GM18907 (cell line): ENCODE results near the gene NTRK3.

Experiments
- ATAC-seq: cut with Tn5 transposase; IDR thresholded peaks from one replicate; pipeline ENCODE4 v1.9.1; 2021; ENCODE audit warnings: mild to moderate bottlenecking, moderate library complexity; ENCODE audit not compliant: unreplicated experiment

NTRK3 gene

DNA sequence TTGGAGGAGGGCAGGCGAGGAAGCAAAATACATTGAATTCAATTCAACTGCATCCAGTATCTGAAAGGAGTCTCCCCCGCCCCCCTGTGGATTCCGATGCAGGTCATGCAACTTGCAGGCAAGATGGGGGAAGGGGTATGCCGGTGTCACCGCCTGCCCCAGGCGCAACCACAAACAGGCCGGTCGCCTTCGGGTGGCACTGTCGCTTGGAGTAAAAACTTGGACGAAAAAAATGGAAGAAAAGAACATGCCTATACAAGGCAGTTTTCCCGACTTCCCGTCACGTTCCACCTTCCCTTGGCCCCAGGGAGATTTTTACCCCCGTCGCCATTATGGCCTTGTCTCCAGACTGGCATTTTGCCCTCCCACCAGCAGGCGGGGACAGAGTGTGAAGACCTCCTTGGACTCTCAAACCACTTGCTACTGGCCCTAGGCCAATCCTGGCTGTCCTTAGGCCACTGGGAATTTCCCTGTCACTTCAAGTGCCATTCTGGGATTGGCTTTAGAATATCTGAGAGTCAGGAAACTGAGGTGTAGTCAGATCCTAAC lies 1.6 kb upstream of the NTRK3 start:
- ATAC-seq, result no peak

DNA sequence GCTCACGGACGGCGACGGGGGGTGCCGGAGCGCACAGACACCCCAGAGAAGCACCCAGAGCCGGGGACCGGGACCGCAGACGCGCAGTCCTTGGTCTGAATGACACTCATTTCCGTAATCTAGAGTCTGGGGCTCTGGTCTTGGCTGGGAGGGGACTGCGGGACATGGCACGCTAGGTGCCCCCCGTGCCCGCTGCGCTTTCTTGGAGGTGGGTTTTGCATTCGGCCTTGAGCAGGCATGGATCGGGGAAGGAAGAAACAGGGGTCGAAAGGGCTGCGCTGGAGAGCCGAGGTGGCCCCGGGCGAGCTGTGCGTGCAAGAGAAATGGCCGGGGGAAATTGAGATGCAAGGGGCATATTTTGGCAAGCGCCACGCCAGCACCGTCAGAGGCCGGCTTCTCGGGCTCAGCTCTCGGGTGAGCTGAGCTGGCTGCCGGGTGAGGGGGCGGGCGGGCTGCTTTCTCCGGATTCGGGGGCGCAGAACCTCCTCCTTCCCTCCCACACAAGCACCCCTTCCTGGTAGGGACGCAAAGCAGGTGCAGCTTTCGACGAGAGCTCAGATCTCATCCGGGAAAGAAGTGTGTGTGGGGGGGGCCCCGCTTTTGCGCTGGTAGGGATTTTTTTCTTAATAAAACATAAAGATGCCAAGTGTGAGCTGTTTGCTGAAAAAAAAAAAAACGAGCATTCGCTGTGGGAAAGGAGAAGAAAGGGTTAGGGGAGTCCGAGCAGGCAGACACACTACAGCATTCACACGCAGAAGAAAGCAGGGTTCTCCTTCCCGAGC lies 963 bp upstream of the NTRK3 start:
- ATAC-seq, result no peak

- no peak for ATAC-seq
These were observed 858 bp downstream of the NTRK3 start for GRCh38 chr15:88255484-88256278.

- no peak for ATAC-seq
These were observed 1.5 kb downstream of the NTRK3 start for GRCh38 chr15:88255087-88255483.

- ATAC-seq, result no peak
These were observed 4.1 kb downstream of the NTRK3 start for GRCh38 chr15:88252441-88252840.

DNA sequence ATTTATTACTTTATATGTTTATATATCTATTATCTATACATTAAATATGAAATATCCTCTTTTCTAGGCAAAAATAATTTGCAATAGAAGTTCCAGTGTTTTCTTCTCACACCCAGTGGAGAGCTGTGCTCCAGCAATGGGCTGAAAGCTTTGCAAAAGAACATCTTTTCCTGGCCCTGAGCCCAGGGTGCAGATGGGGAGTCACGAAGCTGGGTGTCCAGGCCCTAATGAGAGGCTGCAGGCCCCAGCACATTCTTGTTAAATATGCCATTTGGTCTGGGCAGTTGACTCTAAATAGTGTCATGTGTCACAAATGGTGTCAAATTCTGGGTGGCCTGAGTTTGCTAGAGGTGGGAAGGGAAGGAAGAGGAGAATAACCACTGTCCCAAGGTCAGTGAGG lies 5.7 kb downstream of the NTRK3 start:
- no peak for ATAC-seq

- no peak for ATAC-seq
These were observed 7.3 kb downstream of the NTRK3 start for GRCh38 chr15:88249220-88249619.

GRCh38 chr15:88247914-88248313 lies 8.6 kb downstream of the NTRK3 start:
- ATAC-seq, result no peak

DNA sequence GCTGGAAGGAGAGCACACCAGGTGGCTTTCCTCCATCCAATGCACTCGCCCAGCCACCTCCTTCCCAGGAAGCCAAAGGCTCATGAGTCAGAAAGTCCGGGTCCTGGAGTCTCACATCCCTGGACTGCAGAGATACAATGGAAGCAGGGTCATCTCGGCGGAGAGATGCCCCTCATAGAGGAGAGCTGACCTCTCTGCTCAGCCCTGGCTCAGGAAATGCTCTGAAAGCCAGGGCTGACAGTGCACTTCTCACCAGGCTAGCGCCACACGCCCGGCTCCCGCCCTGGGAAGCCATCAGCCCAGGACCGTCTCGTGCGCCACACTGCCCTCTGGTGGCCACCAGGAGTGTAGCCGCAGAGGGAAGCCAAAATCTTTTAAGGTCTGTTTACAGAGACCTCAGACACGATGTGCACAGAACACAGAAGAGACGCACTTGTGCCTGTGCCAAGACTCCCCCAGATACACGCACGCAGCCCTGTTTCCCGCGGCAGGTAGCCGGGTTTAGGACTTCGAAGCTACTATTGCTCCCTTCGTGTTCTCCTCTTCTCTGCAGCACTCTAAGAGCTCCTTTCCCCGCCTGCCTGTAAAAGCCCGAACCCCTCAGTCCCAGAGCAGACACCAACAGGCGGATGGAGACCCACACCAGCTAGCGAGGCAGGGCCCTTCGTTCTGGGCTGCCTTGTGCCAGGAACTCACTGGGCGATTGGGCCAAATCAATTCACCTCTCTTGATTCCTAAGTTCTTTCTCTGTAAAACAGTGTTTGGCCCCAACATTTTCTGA lies 9.7 kb downstream of the NTRK3 start:
- ATAC-seq, result peak; percentile 83

- no peak for ATAC-seq
These were observed 10.5 kb downstream of the NTRK3 start for GRCh38 chr15:88246081-88246480.

GRCh38 chr15:88243895-88244787 lies 12.4 kb downstream of the NTRK3 start:
- ATAC-seq, result peak; percentile 64

DNA sequence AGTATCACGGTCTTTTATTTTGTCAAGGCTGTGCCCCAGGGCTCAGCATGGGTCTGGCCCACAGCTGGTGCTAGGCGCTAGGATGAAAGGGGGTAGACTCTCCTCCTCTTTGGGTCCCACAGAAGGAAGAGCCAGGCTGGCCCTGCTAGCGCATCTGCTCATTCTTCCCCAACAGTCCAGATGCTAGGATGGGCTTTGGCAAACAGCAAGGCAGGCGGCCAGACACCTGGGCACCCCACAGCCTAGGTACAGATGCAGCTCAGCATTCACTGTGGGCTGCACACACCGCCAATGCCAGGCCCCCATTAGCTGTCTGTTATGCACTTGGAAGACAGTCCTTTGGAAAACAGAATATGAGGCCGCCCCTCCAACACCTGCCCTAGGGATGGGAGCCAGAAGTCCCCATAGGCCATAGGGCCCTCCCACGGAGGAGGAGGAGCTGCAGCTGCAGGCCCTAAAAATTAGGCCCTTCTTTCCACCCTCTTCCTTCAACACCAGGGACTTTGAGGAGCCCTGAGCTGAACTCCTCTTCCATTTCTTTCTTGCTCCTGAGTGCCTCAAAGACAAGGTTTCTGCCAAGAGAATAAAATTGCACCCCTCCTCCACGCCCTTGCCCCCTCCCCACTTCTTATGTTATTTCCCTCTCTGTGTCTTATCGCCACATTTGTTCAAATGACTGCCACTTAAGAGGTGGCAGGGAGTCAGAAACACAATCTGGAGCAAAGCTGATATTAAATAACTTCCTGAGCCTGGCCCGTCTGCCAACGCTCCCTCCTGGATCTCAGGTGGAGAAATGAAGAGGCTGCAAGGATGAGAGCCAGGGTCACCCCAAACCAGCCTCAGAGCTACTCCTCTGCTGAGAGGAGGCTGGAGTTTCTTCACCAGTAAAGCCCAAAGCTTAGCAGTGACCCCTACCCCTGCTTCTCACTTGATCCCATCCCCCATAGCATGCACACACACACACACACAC lies 13.7 kb downstream of the NTRK3 start:
- no peak for ATAC-seq

- ATAC-seq, result no peak
These were observed 15.1 kb downstream of the NTRK3 start for GRCh38 chr15:88241461-88241860.

DNA sequence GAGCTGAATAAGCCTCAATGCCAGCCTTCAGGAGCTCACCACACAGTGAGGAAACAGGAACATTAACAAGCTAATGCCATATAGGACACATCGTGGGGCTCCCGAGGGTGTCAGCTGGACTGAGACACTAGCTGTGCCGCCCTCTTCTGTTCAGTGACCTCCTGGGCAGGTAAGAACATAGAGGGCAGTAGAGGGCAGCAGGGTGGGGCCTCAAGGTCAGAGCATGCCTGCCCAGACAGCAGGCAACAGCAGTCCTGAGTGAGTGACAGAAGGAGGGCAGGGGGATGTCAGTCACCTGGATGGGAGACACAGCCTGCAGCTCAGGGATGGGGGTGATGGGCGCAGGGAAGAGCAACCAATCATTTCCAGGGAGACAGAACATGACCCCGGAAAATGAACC lies 15.5 kb downstream of the NTRK3 start:
- no peak for ATAC-seq

GRCh38 chr15:88239594-88239993 lies 16.9 kb downstream of the NTRK3 start:
- no peak for ATAC-seq

GRCh38 chr15:88238618-88239430 lies 17.7 kb downstream of the NTRK3 start:
- no peak for ATAC-seq

DNA sequence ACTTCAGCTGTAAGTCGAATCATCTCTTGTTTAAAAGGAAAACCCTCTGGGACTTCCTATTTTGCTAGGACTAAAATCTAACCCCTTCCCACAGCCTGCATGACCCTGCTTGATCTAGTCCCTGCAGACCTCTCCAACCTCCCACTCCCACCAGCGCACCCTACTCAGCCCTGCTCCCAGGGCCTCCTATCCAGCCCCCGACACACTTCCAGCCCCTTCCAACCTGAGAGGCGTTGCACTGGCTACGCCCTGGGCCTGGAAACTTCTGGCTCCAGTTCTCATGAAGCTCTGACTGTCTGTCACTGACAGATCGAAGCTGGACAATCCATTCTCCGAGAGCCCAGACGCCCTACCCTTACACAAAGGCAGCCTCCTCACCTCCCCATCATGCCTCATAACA lies 21.8 kb downstream of the NTRK3 start:
- no peak for ATAC-seq

DNA sequence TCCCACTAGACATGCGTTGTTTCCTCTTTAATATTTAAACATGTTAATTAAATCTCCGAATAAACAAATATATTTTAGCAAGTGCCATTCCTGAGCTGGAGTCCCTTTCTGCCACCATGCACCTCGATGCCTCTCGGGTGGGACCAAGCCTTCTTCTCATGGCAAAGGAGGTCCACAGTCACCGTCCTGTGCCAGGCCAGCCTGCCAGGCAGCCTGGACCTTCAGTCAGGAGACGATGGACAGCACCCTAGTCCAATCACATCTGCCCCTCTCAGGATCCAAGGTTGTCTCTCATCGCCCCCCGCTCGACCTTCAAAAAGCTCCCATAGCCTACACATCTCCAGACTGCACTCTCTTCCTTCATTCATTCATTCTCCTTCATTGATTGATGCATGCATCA lies 22.6 kb downstream of the NTRK3 start:
- no peak for ATAC-seq
